Caco-2 (cell line): Measurements from ENCODE around the gene ARMCX2. TPM values are rescaled to one million over a fixed set of nuclear protein-coding genes. Genes with fewer than 3 reads are reported as not detected.

Experiments used
- BruUV-seq: library from RNA; stranded (reverse); fragments of 400-500 nt; replicated peaks from 2 replicates; lab custom pipeline; 2021; lab: Mats Ljungman, UMichigan
- CTCF ChIA-PET: fragments of 300-600 bp; sonication (Branson Sonifier 250); formaldehyde crosslinking; loops from one replicate; lab custom pipeline; 2022; ENCODE audit warnings: antibody characterized with exemption; lab: Charles Lee
- POLR2A ChIA-PET: fragments of 300-600 bp; sonication (Branson Sonifier 250); formaldehyde crosslinking; loops from one replicate; lab custom pipeline; 2022; ENCODE audit warnings: antibody characterized with exemption; lab: Charles Lee
- DNase-seq, 2 experiments: peaks; one replicate each; pipeline versions ENCODE4 v3.0.0 to v3.0.0-alpha.2; 2020 to 2022
- H3K27me3 ChIP-seq: replicated peaks from 2 replicates; pipeline ENCODE4 v1.6.0; 2011; ENCODE audit warnings: low read length; ENCODE audit not compliant: control insufficient read depth, insufficient read depth
- H3K36me3 ChIP-seq: 2 replicates; pipeline ENCODE4 v1.5.1; 2011; ENCODE audit warnings: low read length; ENCODE audit not compliant: control insufficient read depth, insufficient read depth
- H3K4me1 ChIP-seq: fragments of 250-450 bp; sonication (Bioruptor Pico); 2 replicates; pipeline ENCODE4 v1.5.1; 2020; ENCODE audit warnings: mild to moderate bottlenecking
- H3K4me3 ChIP-seq: 2 replicates; pipeline ENCODE4 v1.5.1; 2011; ENCODE audit warnings: low read depth, mild to moderate bottlenecking, control low read depth, low read length
- H3K9me3 ChIP-seq: fragments of 250-450 bp; sonication (Bioruptor Pico); 2 replicates; pipeline ENCODE4 v1.5.1; 2020; ENCODE audit warnings: mild to moderate bottlenecking, moderate library complexity
- H3K27ac Mint-ChIP-seq: one replicate; pipeline ENCODE4 v1.8.0; 2022; ENCODE audit warnings: mixed read lengths; ENCODE audit not compliant: unreplicated experiment
- H3K27me3 Mint-ChIP-seq: one replicate; pipeline ENCODE4 v1.8.0; 2022; ENCODE audit warnings: mixed read lengths; ENCODE audit not compliant: insufficient read depth, unreplicated experiment
- H3K36me3 Mint-ChIP-seq: one replicate; pipeline ENCODE4 v1.8.0; 2022; ENCODE audit warnings: mild to moderate bottlenecking, mixed read lengths; ENCODE audit not compliant: insufficient read depth, unreplicated experiment
- H3K4me1 Mint-ChIP-seq: one replicate; pipeline ENCODE4 v1.8.0; 2022; ENCODE audit warnings: low read depth, mixed read lengths; ENCODE audit not compliant: unreplicated experiment
- H3K4me3 Mint-ChIP-seq: one replicate; pipeline ENCODE4 v1.8.0; 2022; ENCODE audit warnings: mild to moderate bottlenecking, moderate library complexity, mixed read lengths; ENCODE audit not compliant: unreplicated experiment
- H3K9me3 Mint-ChIP-seq: one replicate; pipeline ENCODE4 v1.8.0; 2022; ENCODE audit warnings: mixed read lengths; ENCODE audit not compliant: unreplicated experiment
- intact Hi-C: fragments of 100-400 bp; cut with micrococcal nuclease; formaldehyde crosslinking; loops from one replicate; pipeline ENCODE4 v1.10.0; 2022; ENCODE audit not compliant: unreplicated experiment
- total RNA-seq: library from RNA; stranded (reverse); gene quantifications from 2 replicates; pipeline ENCODE4 v1.2.3, GENCODE V29; 2022
- TF ChIP-seq, protein P1 (sequence below), 2 experiments: fragments of 200-600 bp in 1 of 2; IDR thresholded peaks; 1 replicate in 1 of 2; 2 replicates in 1 of 2; pipeline versions ENCODE4 v1.5.1 to v1.8.0; 2011 to 2022; ENCODE audit warnings: antibody characterized with exemption in 1 of 2, control low read depth in 1 of 2, inconsistent platforms in 1 of 2, low read depth in 1 of 2, low read length in 1 of 2, mild to moderate bottlenecking in 1 of 2, moderate library complexity in 1 of 2; ENCODE audit not compliant: insufficient read depth in 1 of 2, severe bottlenecking in 1 of 2, unreplicated experiment in 1 of 2

ARMCX2 gene
- total RNA-seq, 1 experiment from 2014 or later: not detected

DNA sequence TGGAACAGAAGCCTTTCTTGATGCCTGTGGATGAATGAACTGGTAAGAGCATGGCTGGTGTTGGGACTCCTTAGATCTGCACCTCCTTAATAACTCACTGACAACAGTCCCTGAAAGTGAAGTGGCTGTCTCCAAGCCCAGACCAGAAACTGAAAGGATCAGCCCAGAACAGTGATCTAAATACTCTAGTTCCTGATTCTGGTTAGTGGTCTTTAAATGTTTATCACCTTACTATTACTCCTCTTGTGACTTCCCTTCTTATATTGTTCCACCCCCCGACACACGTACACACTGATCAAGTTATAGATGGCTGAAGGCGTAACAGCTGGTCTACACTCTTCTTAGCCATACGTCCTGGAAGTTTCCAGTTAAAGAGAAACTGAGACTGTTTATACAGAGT lies 33.8 kb upstream of the ARMCX2 start:
- CTCF ChIA-PET: no interaction called here
- POLR2A ChIA-PET: no interaction called here
- intact Hi-C loops: no loop called here
- TF ChIP-seq, protein P1, sequence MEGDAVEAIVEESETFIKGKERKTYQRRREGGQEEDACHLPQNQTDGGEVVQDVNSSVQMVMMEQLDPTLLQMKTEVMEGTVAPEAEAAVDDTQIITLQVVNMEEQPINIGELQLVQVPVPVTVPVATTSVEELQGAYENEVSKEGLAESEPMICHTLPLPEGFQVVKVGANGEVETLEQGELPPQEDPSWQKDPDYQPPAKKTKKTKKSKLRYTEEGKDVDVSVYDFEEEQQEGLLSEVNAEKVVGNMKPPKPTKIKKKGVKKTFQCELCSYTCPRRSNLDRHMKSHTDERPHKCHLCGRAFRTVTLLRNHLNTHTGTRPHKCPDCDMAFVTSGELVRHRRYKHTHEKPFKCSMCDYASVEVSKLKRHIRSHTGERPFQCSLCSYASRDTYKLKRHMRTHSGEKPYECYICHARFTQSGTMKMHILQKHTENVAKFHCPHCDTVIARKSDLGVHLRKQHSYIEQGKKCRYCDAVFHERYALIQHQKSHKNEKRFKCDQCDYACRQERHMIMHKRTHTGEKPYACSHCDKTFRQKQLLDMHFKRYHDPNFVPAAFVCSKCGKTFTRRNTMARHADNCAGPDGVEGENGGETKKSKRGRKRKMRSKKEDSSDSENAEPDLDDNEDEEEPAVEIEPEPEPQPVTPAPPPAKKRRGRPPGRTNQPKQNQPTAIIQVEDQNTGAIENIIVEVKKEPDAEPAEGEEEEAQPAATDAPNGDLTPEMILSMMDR (IDR thresholded peaks at IDR 0.05; ENCODE audit: insufficient read depth in 1 of 2, low read depth in 1 of 2, low read length in 1 of 2, severe bottlenecking in 1 of 2, unreplicated experiment in 1 of 2): no peak
- H3K4me1 ChIP-seq: no peaks in the 10 kb centered on the region
- Mint-ChIP-seq H3K9me3 (no peaks in the 10 kb centered on the region), H3K36me3 (no peaks in the 10 kb centered on the region), H3K4me3 (no peak overlapping the region), H3K4me1 (no peaks in the 10 kb centered on the region), H3K27ac (no peak overlapping the region), H3K27me3 (peaks cover 3% of the 10 kb centered on the region)
- no TSS peak for BruUV-seq
- no peak overlapping the region for H3K4me3 ChIP-seq
- no peak for DNase-seq
- H3K27me3 ChIP-seq: no peaks in the 10 kb centered on the region
- no peaks in the 10 kb centered on the region for H3K9me3 ChIP-seq
- H3K36me3 ChIP-seq: no peaks in the 10 kb centered on the region

DNA sequence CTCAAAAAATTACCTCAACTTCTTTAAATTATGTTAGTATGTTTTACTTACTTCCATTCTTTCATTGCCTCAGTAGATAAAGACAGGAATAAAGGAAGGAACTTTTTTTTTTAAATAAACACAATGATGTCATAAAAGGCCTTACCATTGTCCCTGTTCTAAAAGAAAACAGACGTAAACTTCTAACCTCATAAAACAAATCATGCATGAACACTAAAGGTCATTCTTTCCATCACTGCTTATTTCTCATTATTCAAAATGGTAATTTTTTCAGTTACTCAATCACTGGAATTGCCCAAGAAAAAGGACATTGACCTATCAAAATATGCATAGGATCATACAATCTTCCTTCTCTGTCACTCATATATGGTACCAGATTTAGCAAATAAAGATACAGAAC lies 32.2 kb upstream of the ARMCX2 start:
- no peak for DNase-seq
- no peak overlapping the region for H3K4me3 ChIP-seq
- Mint-ChIP-seq H3K4me3 (no peak overlapping the region), H3K36me3 (no peaks in the 10 kb centered on the region), H3K9me3 (no peaks in the 10 kb centered on the region), H3K4me1 (no peaks in the 10 kb centered on the region), H3K27ac (no peak overlapping the region), H3K27me3 (peaks cover 4% of the 10 kb centered on the region)
- no peaks in the 10 kb centered on the region for H3K36me3 ChIP-seq
- H3K4me1 ChIP-seq: no peaks in the 10 kb centered on the region
- CTCF ChIA-PET: no interaction called here
- BruUV-seq: no TSS peak
- no peaks in the 10 kb centered on the region for H3K9me3 ChIP-seq
- intact Hi-C loops: no loop called here
- POLR2A ChIA-PET: no interaction called here
- H3K27me3 ChIP-seq: no peaks in the 10 kb centered on the region
- TF ChIP-seq, protein P1 (IDR thresholded peaks at IDR 0.05; ENCODE audit: insufficient read depth in 1 of 2, low read depth in 1 of 2, low read length in 1 of 2, severe bottlenecking in 1 of 2, unreplicated experiment in 1 of 2): no peak

DNA sequence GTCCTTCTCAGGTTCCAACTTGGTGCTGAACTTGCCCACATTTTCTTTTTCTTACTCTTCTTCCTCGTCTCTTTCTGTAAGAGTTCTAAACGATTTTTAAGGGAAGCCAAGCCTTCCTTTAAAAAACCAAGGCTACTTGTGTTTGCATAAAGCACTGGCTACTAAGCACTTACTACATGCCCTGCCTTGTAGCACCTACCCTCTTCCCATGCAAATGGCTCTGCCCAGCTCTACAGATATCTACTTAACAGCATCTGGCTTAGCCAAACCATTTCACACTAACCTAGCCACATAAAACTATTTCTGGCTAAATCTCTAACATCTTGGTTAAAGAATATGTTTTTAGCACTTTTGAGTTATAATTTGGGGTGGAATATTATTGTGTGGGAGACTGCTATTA lies 26.9 kb upstream of the ARMCX2 start:
- ChIA-PET POLR2A (no interaction called here), CTCF (no interaction called here)
- intact Hi-C loops: no loop called here
- H3K4me3 ChIP-seq: no peak overlapping the region
- H3K9me3 Mint-ChIP-seq: no peaks in the 10 kb centered on the region
- DNase-seq: no peak
- TF ChIP-seq, protein P1 (IDR thresholded peaks at IDR 0.05; ENCODE audit: insufficient read depth in 1 of 2, low read depth in 1 of 2, low read length in 1 of 2, severe bottlenecking in 1 of 2, unreplicated experiment in 1 of 2): no peak
- H3K27me3 Mint-ChIP-seq: peaks cover 4% of the 10 kb centered on the region
- no peaks in the 10 kb centered on the region for H3K9me3 ChIP-seq
- no peak overlapping the region for H3K27ac Mint-ChIP-seq
- H3K36me3 ChIP-seq: no peaks in the 10 kb centered on the region
- no peaks in the 10 kb centered on the region for H3K4me1 ChIP-seq
- H3K36me3 Mint-ChIP-seq: no peaks in the 10 kb centered on the region
- no peak overlapping the region for H3K4me3 Mint-ChIP-seq
- H3K4me1 Mint-ChIP-seq: no peaks in the 10 kb centered on the region
- H3K27me3 ChIP-seq: no peaks in the 10 kb centered on the region
- no TSS peak for BruUV-seq
